Activated CD8-positive, alpha-beta memory T cell treated with anti-CD3 and anti-CD28 coated beads for 24 hours (primary cell): ENCODE data around the gene QRICH2.
"Not testable (repeated sequence)": the region's sequence is repeated elsewhere in the genome, so short reads cannot be mapped to it uniquely, and the experiment has no call there.

Source experiments
- DNase-seq: peaks from one replicate; pipeline ENCODE4 v3.0.0-alpha.2; 2020

Gene QRICH2

DNA sequence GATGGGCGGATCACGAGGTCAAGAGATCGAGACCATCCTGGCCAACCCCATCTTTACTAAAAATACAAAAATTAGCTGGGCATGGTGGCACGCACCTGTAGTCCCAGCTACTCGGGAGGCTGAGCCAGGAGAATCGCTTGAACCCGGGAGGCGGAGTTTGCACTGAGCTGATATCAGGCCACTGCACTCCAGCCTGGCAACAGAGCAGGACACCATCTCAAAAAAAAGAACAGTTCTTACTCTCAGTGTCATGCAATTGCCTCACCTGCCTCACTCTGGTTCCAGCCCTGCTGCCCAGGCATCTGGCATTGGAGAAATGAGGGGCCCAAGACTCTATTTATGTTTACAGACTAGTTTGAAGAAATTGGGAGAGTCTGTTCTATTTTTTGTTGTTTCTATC, 63.4 kb downstream of the QRICH2 start:
- peak; percentile 37 for DNase-seq

DNA sequence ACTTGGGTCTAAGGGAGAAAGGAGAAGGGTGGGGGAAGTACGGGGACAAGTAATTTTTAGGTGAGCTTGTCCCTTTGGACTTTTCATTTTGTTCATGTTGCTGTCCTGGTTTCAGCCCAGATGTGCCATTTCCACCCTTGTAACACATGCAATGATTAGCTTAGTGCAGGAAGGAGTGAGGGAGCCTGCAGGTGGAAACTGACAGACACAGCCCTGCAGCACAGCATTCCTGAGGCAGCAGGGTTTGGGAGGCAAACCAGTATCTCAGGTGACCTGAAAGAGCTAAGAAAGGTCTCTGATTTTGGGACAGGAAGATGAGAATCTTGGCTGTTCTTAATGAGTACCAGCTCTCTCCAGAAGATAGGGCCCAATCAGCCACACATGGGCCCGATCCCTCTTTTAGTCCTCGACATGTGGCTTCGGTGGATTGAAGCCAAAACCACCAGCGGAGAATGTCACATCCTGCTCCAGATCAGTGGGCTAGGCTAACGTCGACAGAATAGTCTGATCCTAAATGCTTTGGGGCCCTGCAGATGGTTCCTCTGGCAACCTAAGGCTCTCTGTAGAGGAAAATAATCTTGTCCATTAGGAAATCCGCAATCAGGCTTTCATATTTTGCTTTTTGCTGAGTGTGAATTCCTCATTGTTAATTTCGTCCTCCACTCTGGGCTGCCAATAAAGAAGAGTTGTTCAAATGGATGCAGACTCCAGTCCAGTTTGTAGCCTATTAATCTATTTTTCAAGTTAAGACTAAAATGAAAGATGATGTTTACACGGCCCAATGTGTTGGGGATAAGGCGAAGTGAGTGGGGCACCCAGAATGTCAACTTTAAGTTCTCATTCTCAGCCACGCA, 64.0 kb downstream of the QRICH2 start:
- peak; percentile 58 for DNase-seq

DNA sequence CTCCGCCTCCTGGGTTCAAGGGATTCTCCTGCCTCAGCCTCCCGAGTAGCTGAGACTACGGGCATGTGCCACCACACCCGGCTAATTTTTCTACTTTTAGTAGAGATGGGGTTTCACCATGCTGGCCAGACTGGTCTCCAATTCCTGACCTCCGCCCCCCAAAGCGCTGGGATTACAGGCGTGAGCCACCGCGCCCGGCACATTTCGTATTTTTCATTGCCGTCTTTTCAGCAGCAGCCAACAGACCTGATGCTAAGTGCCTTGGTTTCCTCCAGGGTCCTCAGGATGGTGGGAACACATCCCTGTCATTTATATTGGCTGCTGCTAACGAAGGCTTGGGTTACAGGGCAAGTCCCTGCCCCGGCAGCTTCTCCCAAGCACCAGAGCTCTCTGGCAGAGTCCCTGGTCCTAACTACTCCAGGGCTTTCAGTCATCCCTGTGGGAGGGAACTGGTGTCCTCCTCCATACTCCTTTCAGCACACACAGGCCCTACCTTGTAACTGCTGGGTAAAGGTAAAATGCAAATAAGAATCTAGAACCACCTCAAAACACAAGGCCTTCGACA, 66.3 kb downstream of the QRICH2 start:
- DNase-seq: peak; percentile 54

DNA sequence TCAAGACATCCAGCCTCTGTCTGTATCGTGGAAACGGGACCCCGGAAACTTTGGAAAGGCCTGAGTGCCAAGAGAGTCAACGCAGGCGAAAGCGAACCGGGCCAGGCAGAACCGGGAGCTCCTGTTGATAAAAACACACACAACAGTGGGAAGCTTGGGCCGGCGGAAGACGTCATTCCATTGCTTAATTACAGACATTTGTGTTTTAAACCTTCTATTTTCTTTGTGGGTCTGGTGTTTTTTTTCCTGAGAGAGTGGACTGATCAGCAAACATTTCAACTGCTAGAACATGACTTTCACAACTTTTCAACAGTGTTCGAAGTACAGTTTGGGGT, 66.9 kb downstream of the QRICH2 start:
- DNase-seq: no peak

DNA sequence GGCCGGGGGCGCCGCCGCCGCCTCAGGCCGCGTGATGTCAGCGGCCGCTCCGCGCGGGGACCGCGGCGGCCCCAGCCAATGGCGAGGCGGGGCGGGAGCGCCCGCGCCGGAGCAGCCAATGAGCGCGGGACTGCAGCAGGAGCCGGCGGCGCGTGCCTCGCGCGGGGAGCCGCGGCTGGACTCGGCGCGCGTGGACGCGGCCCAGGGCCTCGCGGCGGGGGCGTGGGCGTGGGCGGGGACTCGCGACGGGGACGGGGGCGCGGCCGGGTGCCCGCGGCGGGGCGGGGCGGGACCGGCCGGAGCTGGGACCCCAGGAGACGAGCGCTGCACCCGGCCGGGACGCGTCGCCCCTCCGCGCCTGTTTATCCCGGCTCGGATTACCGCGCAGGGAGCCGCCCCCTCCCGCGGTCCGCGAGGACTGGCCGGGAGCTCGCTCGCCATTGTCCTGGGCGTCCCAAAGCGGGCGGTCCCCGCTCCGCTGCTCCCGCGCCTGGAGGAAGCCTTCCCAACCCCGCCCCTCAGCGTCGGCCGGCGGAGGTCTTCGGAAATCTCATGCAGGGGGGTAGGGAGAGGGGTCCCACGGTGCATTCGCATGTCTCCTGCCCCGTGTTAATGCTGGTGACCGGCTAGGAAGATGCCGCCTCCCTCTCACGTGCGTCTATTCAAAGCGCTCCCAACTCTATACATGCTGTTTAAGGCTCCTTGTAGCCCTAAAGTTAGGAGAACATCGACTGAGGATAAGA, 67.4 kb downstream of the QRICH2 start, which contains the start of gene RNF157:
Gene RNF157 (minus strand): TSS at position 33 of the 743 bp plus-strand sequence. CDS start 253 bp downstream, outside the sequence.
- peak; percentile 83 for DNase-seq

DNA sequence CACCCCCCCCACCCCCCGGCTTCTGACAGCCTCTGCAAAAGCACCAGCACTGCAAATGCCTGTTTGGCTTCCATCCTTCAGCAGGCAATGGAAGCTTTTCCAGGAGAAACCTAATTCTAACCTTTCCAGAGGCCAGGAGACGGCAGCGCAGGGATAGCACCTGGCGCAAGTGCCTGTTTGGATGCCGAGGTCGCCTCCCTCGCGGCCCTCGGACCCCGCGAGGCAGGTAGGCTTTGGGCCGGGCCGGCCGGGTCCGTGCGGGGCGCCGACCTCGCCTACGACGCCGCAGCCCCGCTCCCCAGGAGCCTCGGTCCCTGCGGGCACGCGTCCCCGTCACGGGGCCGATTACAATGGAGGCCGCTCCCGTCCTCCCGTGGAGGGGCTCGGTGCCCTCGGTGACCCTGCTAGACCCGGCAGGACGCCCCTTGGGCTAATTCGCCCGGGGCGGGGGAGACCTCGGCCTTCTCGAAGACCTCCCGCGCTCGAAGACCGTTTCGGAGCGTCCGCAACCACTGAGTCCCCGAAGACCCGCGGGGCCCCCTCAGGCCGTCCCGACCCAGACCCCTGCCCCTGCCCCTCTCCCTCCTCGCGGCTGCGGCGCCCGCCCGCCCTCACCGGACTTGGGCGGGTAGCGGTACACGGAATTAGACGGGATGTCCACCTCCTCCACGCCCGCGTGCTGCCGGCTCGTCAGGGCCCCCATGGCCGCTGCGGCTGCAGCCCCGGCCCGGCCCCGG, 68.4 kb downstream of the QRICH2 start:
- peak; percentile 79 for DNase-seq

DNA sequence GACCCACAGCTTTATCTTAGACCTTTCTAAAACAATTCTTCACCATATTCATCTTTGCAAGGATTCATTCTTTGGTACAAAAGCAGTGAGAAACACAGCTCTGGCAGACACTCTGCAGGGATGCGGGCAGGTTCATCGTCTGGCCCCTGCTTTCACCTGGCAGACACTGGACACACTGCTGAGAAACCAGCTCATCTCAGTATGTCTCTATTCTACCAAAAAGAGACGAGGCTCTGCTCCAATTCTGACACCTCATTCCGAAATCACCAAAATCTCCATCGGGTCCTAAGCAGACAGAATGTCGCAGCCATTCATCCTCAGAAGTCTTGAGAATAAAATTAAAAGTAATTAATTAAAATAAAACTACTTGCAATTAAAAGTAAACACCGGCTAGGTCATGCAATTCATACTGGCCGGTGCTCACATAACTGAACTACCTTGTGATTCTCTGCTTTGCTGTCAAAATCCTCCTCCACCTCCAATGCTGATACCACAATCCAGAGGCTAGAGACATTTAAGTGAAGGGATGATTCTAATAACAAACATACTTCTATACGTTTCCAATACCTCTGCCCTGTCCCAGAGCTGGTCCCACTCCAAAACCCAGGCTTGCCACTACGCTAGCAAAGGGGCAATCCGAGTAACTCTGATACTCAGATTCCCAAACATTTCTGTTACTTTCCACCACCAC, 69.1 kb downstream of the QRICH2 start:
- no peak for DNase-seq

DNA sequence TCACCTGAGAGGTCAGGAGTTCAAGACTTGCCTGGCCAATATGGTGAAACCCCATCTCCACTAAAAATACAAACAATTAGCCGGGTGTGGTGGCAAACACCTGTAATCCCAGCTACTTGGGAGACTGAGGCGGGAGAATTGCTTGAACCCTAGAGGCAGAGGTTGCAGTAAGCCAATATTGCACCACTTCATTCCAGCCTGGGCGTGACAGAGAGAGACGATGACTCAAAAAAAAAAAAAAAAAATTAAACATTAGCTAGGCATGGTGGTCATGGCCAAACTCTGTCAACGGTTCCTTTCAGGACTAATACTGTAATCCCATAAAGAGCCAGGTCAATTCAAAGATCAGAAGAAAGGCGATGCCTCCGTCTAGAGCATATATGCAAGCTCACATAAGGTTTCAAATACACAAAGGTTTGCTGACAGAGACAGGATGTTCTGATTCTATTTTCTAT, 70.2 kb downstream of the QRICH2 start:
- DNase-seq: no peak

DNA sequence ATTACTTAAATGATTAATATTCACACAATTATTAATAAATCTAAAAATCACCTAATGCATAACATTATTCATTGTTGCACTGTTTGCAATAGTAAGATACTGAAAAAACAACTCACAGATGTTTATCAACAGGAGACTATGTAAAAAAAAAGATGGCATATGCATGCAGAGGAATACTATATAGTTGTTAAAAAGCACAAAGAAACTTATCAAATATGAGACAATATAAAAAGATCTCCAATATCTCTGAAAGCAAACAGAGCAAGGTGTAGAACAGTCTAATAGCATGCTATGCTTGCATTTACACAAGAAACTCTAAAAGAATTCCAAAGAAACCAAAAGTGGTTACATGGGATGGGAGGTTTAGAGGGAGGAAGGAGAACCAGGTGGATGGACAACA, 71.5 kb downstream of the QRICH2 start:
- no peak for DNase-seq

DNA sequence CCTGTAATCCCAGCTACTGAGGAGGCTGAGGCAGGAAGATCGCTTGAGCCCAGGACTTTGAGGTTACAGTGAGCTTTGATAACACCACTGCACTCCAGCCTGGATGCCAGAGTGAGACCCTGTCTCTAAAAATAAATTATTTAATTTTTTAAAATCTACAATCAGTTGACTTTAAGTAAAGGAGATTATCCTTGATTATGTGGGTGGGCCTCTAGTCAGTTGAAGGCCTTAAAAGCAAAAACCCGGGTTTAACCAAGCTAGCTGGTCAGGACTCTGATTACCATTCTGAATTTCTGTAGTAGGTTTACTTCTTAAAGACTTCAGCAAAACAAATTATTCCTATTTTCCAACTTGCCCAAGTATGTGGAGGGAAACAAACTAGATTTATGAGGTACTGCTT, 72.2 kb downstream of the QRICH2 start:
- DNase-seq: no peak

DNA sequence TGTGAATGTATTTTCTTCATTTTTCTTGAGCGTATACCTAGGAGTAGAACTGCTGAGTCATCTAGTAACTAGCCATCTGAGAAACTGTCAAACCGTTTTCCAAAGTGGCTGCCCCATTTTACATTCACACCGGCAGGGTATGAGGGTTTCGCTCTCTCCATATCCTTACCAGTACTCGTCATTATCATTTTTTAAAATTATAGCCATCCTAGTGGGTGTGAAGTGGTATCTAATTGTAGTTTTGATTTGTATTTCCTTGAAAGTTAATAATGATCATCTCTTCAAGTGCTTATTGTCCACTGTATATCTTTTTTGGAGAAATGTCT, 73.8 kb downstream of the QRICH2 start:
- DNase-seq: no peak

DNA sequence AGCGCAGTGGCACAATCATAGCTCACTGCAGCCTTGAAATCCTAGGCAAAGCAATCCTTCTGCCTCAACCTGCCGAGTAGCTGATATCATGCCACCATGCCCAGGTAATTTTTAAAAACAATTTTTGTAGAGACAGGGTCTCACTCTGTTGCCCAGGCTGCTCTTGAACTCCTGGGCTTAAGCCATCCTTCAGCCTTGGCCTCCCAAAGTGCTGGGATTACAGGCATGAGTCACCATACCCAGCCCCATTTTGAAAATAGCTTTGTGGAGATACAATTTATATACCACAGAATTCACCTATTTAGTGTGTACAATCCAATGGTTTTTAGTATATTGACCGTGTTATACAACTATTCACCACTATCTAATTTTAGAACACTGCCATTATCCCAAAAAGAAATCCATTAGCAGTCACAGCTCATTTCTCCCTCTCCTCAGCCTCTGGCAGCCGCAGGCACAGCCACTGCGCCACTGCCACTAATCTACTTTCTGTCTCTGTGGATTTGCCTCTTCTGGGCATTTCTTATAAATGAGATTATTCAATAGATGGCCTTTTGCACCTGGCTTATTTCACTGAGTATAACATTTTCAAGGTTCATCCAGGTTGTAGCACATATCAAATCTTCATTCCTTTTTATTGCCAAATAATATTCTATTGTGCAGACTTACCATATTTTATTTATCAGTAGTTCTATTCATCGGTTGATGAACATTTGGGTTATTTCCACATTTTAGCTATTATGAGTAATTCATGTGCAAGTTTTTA, 74.3 kb downstream of the QRICH2 start:
- DNase-seq: no peak

DNA sequence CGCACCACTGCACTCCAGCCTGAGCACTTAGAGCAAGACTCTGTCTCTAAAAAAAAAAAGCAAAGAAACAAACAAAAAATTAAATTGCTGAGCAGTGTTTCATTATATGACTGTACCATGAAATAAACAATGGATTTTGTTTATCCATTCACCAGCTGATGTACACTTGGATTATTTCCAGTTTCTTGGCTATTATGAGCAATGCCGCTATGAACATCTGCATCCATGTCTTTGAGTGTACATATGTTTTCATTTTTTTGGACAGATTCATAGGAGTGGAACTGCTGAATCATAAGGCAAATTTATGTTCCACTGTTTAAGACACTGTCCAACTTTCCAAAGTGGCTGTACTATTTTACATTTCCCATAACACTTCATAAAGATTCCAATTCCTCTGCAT, 75.7 kb downstream of the QRICH2 start:
- no peak for DNase-seq

DNA sequence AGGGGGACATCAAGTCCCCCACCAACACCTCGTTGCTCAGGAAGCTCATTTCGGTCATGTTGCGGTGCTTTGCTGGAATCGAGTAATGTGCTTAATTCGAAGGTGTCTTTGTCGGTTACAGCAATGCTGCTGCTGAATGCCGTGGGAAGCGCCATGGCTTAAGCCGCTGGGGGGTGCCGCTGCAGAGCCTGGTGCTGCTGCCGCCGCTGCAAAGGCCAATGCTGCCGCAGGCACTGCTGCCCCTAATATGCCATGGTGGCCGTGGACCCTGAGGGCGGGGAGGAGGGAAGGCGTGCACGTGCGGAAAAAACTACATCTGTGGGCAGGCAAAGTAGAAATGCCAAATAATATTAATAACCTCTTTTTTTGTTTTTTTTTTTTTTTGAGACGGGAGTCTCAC, 81.3 kb downstream of the QRICH2 start:
- not testable (repeated sequence) for DNase-seq

DNA sequence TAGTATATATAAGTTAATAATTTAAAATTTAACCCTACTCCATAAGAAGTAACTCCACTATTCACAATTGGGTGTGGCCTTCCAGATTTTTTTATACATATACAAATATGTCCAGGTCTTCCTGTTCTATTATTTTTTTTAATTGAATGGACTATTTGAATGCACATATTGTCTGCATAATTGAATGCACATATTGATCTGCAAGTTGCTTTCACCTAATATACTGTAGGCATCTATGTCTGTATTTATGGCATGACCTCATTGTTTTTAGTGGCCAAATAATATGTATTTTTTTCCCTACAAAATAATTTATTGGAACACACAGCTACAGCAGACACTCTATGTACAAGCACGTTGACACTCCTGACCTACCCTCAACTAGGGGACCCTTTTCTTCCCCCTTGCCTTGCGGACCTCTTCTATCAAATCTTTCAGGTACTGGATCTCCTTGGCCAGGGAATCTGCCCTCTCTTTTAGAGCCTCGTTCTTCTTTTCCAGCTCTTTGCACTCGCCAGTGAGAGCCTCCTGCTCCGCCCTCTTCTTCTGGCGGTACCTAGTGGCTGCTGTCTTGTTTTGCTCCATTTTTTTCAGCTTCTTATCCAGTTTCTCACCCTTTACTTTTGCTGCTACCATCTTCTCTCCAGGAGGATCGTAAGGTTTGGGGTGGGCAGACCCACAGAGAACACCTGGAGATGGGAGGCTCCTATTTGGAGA, 82.5 kb downstream of the QRICH2 start:
- not testable (repeated sequence) for DNase-seq
